Endothelial cell of umbilical vein (primary cell): ENCODE results near the gene TECTB. TPM values are rescaled to one million over a fixed set of nuclear protein-coding genes. Genes with fewer than 3 reads are reported as not detected.

Source experiments
- BruUV-seq: library from RNA; stranded (reverse); fragments of 400-500 nt; replicated peaks from 2 replicates; lab custom pipeline; 2021; lab: Mats Ljungman, UMichigan
- CTCF ChIA-PET: fragments of 300-600, 350-600 bp; sonication (Branson Sonifier 250); formaldehyde crosslinking; loops from one replicate; lab custom pipeline; 2021; ENCODE audit warnings: antibody characterized with exemption, inconsistent platforms; lab: Charles Lee
- POLR2A ChIA-PET: fragments of 300-600, 350-600 bp; sonication (Branson Sonifier 250); formaldehyde crosslinking; loops from one replicate; lab custom pipeline; 2021; ENCODE audit warnings: antibody characterized with exemption, inconsistent platforms; lab: Charles Lee
- DNase-seq: peaks from one replicate; pipeline ENCODE4 v3.0.0-alpha.2; 2011; ENCODE audit warnings: low read depth, low spot score
- FAIRE-seq: peaks from 2 replicates; lab custom pipeline; 2011; peaks lifted over from hg19 to GRCh38; lab: Jason Lieb, UNC
- H2AFZ ChIP-seq: 2 replicates; pipeline ENCODE4 v1.6.0; 2012; ENCODE audit warnings: low read depth, low read length, control low read depth, inconsistent platforms
- H3K27ac ChIP-seq: 2 replicates; pipeline ENCODE4 v1.5.1; 2011; ENCODE audit warnings: low read depth, mild to moderate bottlenecking, control low read depth, low read length, moderate library complexity; ENCODE audit not compliant: insufficient read depth
- H3K27me3 ChIP-seq, 2 experiments: 2 replicates each; pipeline versions ENCODE4 v1.6.0 to v1.6.1; 2011; ENCODE audit warnings: low read length in 2 of 2, mixed read lengths in 1 of 2; ENCODE audit not compliant: control insufficient read depth in 2 of 2, insufficient read depth in 2 of 2
- H3K36me3 ChIP-seq, 2 experiments: 2 replicates in 1 of 2; 3 replicates in 1 of 2; pipeline ENCODE4 v1.5.1; 2011; ENCODE audit warnings: low read length in 2 of 2, mild to moderate bottlenecking in 1 of 2, moderate library complexity in 1 of 2; ENCODE audit not compliant: control insufficient read depth in 2 of 2, insufficient read depth in 2 of 2; ENCODE audit errors: extremely low read depth in 1 of 2
- H3K4me1 ChIP-seq: 3 replicates; pipeline ENCODE4 v1.5.1; 2011; ENCODE audit warnings: mild to moderate bottlenecking, low read length; ENCODE audit not compliant: control insufficient read depth, insufficient read depth; ENCODE audit errors: extremely low read depth
- H3K4me2 ChIP-seq: 2 replicates; pipeline ENCODE4 v1.6.1; 2011; ENCODE audit warnings: low read length, control low read depth, mixed read lengths; ENCODE audit not compliant: insufficient read depth
- H3K4me3 ChIP-seq, 3 experiments: fragments of 200-600 bp in 1 of 3; sonication (generic), shearing (Covaris generic) in 1 of 3; replicated peaks in 1 of 3; 2 replicates each; pipeline ENCODE4 v1.5.1; 2011 to 2016; ENCODE audit warnings: control low read depth in 3 of 3, low read length in 3 of 3, mild to moderate bottlenecking in 2 of 3, inconsistent platforms in 1 of 3, low read depth in 1 of 3, moderate library complexity in 1 of 3; ENCODE audit not compliant: insufficient read depth in 1 of 3
- H3K79me2 ChIP-seq: 2 replicates; pipeline ENCODE4 v1.6.0; 2012; ENCODE audit warnings: low read length, inconsistent platforms; ENCODE audit not compliant: control insufficient read depth, insufficient read depth
- H3K9ac ChIP-seq: replicated peaks from 2 replicates; pipeline ENCODE3; 2011; ENCODE audit warnings: low read length, control low read depth; ENCODE audit not compliant: insufficient read depth; ENCODE audit errors: extremely low read depth
- H3K9me1 ChIP-seq: replicated peaks from 3 replicates; pipeline ENCODE4 v1.6.0; 2011; ENCODE audit warnings: mild to moderate bottlenecking, low read length; ENCODE audit not compliant: control insufficient read depth, insufficient read depth; ENCODE audit errors: extremely low read depth
- H3K9me3 ChIP-seq: replicated peaks from 2 replicates; pipeline ENCODE4 v1.5.1; 2012; ENCODE audit warnings: low read length, inconsistent platforms; ENCODE audit not compliant: control insufficient read depth, insufficient read depth
- H4K20me1 ChIP-seq: replicated peaks from 2 replicates; pipeline ENCODE3; 2011; ENCODE audit warnings: mild to moderate bottlenecking, low read length; ENCODE audit not compliant: control insufficient read depth, insufficient read depth; ENCODE audit errors: extremely low read depth
- CTCF ChIP-seq, 2 donors: IDR thresholded peaks; 1 replicate in 1 of 2; 2 replicates in 1 of 2; pipeline ENCODE4 v1.5.1; 2011; ENCODE audit warnings: low read length in 2 of 2, mild to moderate bottlenecking in 2 of 2, moderate library complexity in 2 of 2, control low read depth in 1 of 2, inconsistent platforms in 1 of 2, low read depth in 1 of 2; ENCODE audit not compliant: insufficient read depth in 1 of 2; ENCODE audit errors: extremely low read depth in 1 of 2
- FOS ChIP-seq: IDR thresholded peaks from 2 replicates; pipeline ENCODE4 v1.6.1; 2011; ENCODE audit warnings: mild to moderate bottlenecking, low read length, moderate library complexity, borderline replicate concordance; ENCODE audit not compliant: insufficient read depth
- GATA2 ChIP-seq: IDR thresholded peaks from 2 replicates; pipeline ENCODE4 v1.7.0; 2011; ENCODE audit warnings: low read depth, mild to moderate bottlenecking, moderate library complexity, mixed read lengths, low read length; ENCODE audit not compliant: insufficient read length, insufficient read depth
- MAX ChIP-seq: IDR thresholded peaks from 2 replicates; pipeline ENCODE4 v1.6.1; 2011; ENCODE audit not compliant: insufficient read depth, insufficient read length
- POLR2A ChIP-seq: IDR thresholded peaks from 2 replicates; pipeline ENCODE4 v1.6.1; 2012; ENCODE audit warnings: low read depth, mild to moderate bottlenecking, control low read depth, low read length
- dilution Hi-C: fragments of 300-500 bp; cut with MboI; formaldehyde crosslinking; loops from one replicate; pipeline ENCODE4 v1.15.0; 2019; ENCODE audit warnings: low sequenced_read_pairs; ENCODE audit not compliant: extremely low pct_ligation_motif_present
- intact Hi-C: fragments of 100-400 bp; cut with micrococcal nuclease; formaldehyde crosslinking; loops from one replicate; pipeline ENCODE4 v1.10.0; 2022
- polyA plus RNA-seq, 4 experiments: library from polyadenylated mRNA; depleted of rRNA in 3 of 4; stranded (reverse) in 3 of 4; unstranded in 1 of 4; fragments of >200 nt; gene quantifications; 2 replicates each; pipeline versions ENCODE4 v1.2.1 to v1.2.3, GENCODE V29; 2011 to 2012; ENCODE audit warnings: missing spikeins in 1 of 4
- total RNA-seq: library from RNA; stranded (reverse); gene quantifications from 2 replicates; pipeline ENCODE4 v1.2.3, GENCODE V29; 2021

Gene TECTB
- total and polyA plus RNA-seq, 2 donors (not counting 3 experiments of a cell fraction or from before 2014, with no cell fraction given), result not detected

- no peak overlapping the region for H2AFZ ChIP-seq
- no peaks in the 10 kb centered on the region for H3K36me3 ChIP-seq
- dilution Hi-C loops, result no loop called here
- BruUV-seq, result no TSS peak
- no peaks in the 10 kb centered on the region for H3K4me1 ChIP-seq
- intact Hi-C loops, result no loop called here
- no peaks in the 10 kb centered on the region for H3K27me3 ChIP-seq
- H3K9me1 ChIP-seq, result no peaks in the 10 kb centered on the region
- FAIRE-seq (no peak), DNase-seq (no peak)
- H4K20me1 ChIP-seq, result no peaks in the 10 kb centered on the region
- ChIA-PET POLR2A (no interaction called here), CTCF (interaction anchor here (2.1 kb wide), 1 partner anchor 32 kb away, joined by 9 read pairs; no protein-coding TSS in a partner anchor)
- H3K4me3 ChIP-seq, result no peak overlapping the region
- TF ChIP-seq MAX, result no peak
- TF ChIP-seq POLR2A, result no peak
- no peak for TF ChIP-seq FOS
- TF ChIP-seq CTCF (IDR thresholded peaks at IDR 0.05; ENCODE audit: extremely low read depth in 1 of 2, insufficient read depth in 1 of 2, low read depth in 1 of 2, low read length in 2 of 2), result no peak
- no peak for TF ChIP-seq GATA2
- no peaks in the 10 kb centered on the region for H3K79me2 ChIP-seq
- H3K9ac ChIP-seq, result no peak overlapping the region
- H3K9me3 ChIP-seq, result no peaks in the 10 kb centered on the region
- no peak overlapping the region for H3K4me2 ChIP-seq
- no peak overlapping the region for H3K27ac ChIP-seq
These were observed 7.5 kb upstream of the TECTB start for GRCh38 chr10:112275512-112276245.
